Activated CD4-positive, alpha-beta memory T cell treated with anti-CD3 and anti-CD28 coated beads for 36 hours (primary cell): ENCODE data around the gene FGD4. TPM values are rescaled to one million over a fixed set of nuclear protein-coding genes. Genes with fewer than 3 reads are reported as not detected.

Experiments
- CTCF ChIA-PET: fragments of 350-600 bp; sonication (Branson Sonifier 250); formaldehyde crosslinking; loops from one replicate; lab custom pipeline; 2021; ENCODE audit warnings: antibody characterized with exemption, inconsistent platforms; lab: Charles Lee
- POLR2A ChIA-PET: fragments of 350-600 bp; sonication (Branson Sonifier 250); formaldehyde crosslinking; loops from one replicate; lab custom pipeline; 2021; ENCODE audit warnings: antibody characterized with exemption; lab: Charles Lee
- DNase-seq: peaks from one replicate; pipeline ENCODE4 v3.0.0-alpha.2; 2020
- H3K27ac Mint-ChIP-seq: one replicate; pipeline ENCODE4 v1.8.0; 2021; ENCODE audit warnings: mixed read lengths
- H3K27me3 Mint-ChIP-seq: one replicate; pipeline ENCODE4 v1.8.0; 2021; ENCODE audit warnings: mixed read lengths
- H3K36me3 Mint-ChIP-seq: one replicate; pipeline ENCODE4 v1.8.0; 2021; ENCODE audit warnings: mixed read lengths
- H3K4me1 Mint-ChIP-seq: one replicate; pipeline ENCODE4 v1.8.0; 2021; ENCODE audit warnings: low read depth, mixed read lengths
- H3K4me3 Mint-ChIP-seq: one replicate; pipeline ENCODE4 v1.8.0; 2021; ENCODE audit warnings: mild to moderate bottlenecking, mixed read lengths
- H3K9me3 Mint-ChIP-seq: one replicate; pipeline ENCODE4 v1.8.0; 2021; ENCODE audit warnings: mixed read lengths
- intact Hi-C: fragments of 100-400 bp; cut with micrococcal nuclease; formaldehyde crosslinking; loops from one replicate; pipeline ENCODE4 v1.15.1; 2023
- total RNA-seq, 2 experiments: library from RNA; stranded (reverse); gene quantifications; one replicate each; pipeline ENCODE4 v1.2.3, GENCODE V29; 2021

The FGD4 gene
- total RNA-seq, 2 experiments from 2014 or later = 0.19 to 0.22 TPM

- Mint-ChIP-seq H3K27ac (no peak overlapping the region), H3K9me3 (no peaks in the 10 kb centered on the region), H3K4me3 (no peak overlapping the region), H3K27me3 (no peaks in the 10 kb centered on the region), H3K36me3 (peaks cover 4% of the 10 kb centered on the region), H3K4me1 (peaks cover 34% of the 10 kb centered on the region)
- CTCF ChIA-PET = interaction anchor here (1.1 kb wide), 1 partner anchor 63 kb away, joined by 4 read pairs; no protein-coding TSS in a partner anchor
- intact Hi-C loops = no loop called here
- no peak for DNase-seq
- POLR2A ChIA-PET = no interaction called here
Measured at GRCh38 chr12:32692358-32692757, 293.0 kb downstream of the FGD4 start.

GRCh38 chr12:32693036-32693435 lies 293.7 kb downstream of the FGD4 start:
- DNase-seq = no peak
- POLR2A ChIA-PET = no interaction called here
- intact Hi-C loops = no loop called here
- Mint-ChIP-seq H3K4me1 (peaks cover 35% of the 10 kb centered on the region), H3K9me3 (no peaks in the 10 kb centered on the region), H3K4me3 (no peak overlapping the region), H3K27ac (no peak overlapping the region), H3K27me3 (no peaks in the 10 kb centered on the region), H3K36me3 (peaks cover 4% of the 10 kb centered on the region)
- CTCF ChIA-PET = interaction anchor here (1.1 kb wide), 1 partner anchor 62 kb away, joined by 4 read pairs; no protein-coding TSS in a partner anchor
